ENCODE data around the gene SUGP2.

- TF ChIP-seq CTCF (IDR thresholded peaks at IDR 0.05) (no peak), POLR2A (IDR thresholded peaks at IDR 0.05) (no peak), EP300 (IDR thresholded peaks at IDR 0.05) (no peak)
Measured at GRCh38 chr19:19071897-19072296, 38.6 kb upstream of the SUGP2 start.
